H1 (cell line): ENCODE data around the gene YTHDF2. TPM values are rescaled to one million over a fixed set of nuclear protein-coding genes. Genes with fewer than 3 reads are reported as not detected.
A peak's percentile ranks its signal among the peaks of the same experiment; 100 is the strongest.

Experiments used
- CTCF ChIA-PET: fragments of 300-600 bp; sonication (Branson Sonifier 250); formaldehyde crosslinking; loops from one replicate; lab custom pipeline; 2021; ENCODE audit not compliant: partially characterized antibody; lab: Charles Lee
- POLR2A ChIA-PET: fragments of 300-600 bp; sonication (Branson Sonifier 250); formaldehyde crosslinking; loops from one replicate; lab custom pipeline; 2021; ENCODE audit warnings: inconsistent platforms; ENCODE audit not compliant: partially characterized antibody; lab: Charles Lee
- DNase-seq, 2 experiments: peaks; one replicate each; pipeline versions ENCODE4 v3.0.0 to v3.0.0-alpha.2; 2010 to 2022; ENCODE audit warnings: low spot score in 2 of 2, low read depth in 1 of 2, mixed read lengths in 1 of 2
- FAIRE-seq: peaks from 2 replicates; lab custom pipeline; 2011; peaks lifted over from hg19 to GRCh38; lab: Jason Lieb, UNC
- H2AFZ ChIP-seq: 2 replicates; pipeline ENCODE4 v1.8.1; 2012; ENCODE audit warnings: low read length, inconsistent platforms
- H2AK5ac ChIP-seq: 2 replicates; pipeline ENCODE4 v1.6.1; 2013; ENCODE audit warnings: low read depth, low read length
- H2BK120ac ChIP-seq: replicated peaks from 2 replicates; pipeline ENCODE3; 2013; ENCODE audit warnings: low read depth, low read length, inconsistent platforms
- H2BK12ac ChIP-seq: 2 replicates; pipeline ENCODE4 v1.6.1; 2013; ENCODE audit warnings: low read depth, low read length
- H2BK15ac ChIP-seq: 2 replicates; pipeline ENCODE4 v1.6.1; 2013; ENCODE audit warnings: low read length
- H2BK20ac ChIP-seq: 2 replicates; pipeline ENCODE4 v1.6.1; 2013; ENCODE audit warnings: low read length
- H2BK5ac ChIP-seq: 2 replicates; pipeline ENCODE4 v1.6.1; 2013; ENCODE audit warnings: low read depth, low read length
- H3K14ac ChIP-seq: 2 replicates; pipeline ENCODE4 v1.6.1; 2013; ENCODE audit warnings: inconsistent platforms; ENCODE audit not compliant: insufficient read length
- H3K18ac ChIP-seq: 2 replicates; pipeline ENCODE4 v1.6.1; 2013; ENCODE audit warnings: low read length; ENCODE audit errors: extremely low read depth
- H3K23ac ChIP-seq: 2 replicates; pipeline ENCODE4 v1.6.1; 2013; ENCODE audit warnings: inconsistent platforms; ENCODE audit not compliant: insufficient read length
- H3K23me2 ChIP-seq: 2 replicates; pipeline ENCODE4 v1.6.1; 2013; ENCODE audit warnings: low read depth, low read length
- H3K27ac ChIP-seq: 2 replicates; pipeline ENCODE4 v1.6.1; 2011; ENCODE audit warnings: low read depth, low read length, inconsistent platforms
- H3K27me3 ChIP-seq, 4 experiments: replicated peaks in 1 of 4; 1 replicate in 1 of 4; 2 replicates in 3 of 4; pipeline versions ENCODE4 v1.6.1 to v1.8.1; 2011 to 2013; ENCODE audit warnings: low read length in 3 of 4, mild to moderate bottlenecking in 3 of 4, inconsistent platforms in 2 of 4, mixed read lengths in 2 of 4, moderate library complexity in 1 of 4; ENCODE audit not compliant: control insufficient read depth in 3 of 4, insufficient read depth in 3 of 4; ENCODE audit errors: extremely low read depth in 1 of 4
- H3K36me3 ChIP-seq, 4 experiments: 2 replicates each; pipeline versions ENCODE4 v1.6.1 to v1.8.1; 2011 to 2013; ENCODE audit warnings: mild to moderate bottlenecking in 4 of 4, low read length in 3 of 4, moderate library complexity in 2 of 4, control low read depth in 1 of 4, inconsistent platforms in 1 of 4; ENCODE audit not compliant: insufficient read depth in 4 of 4, control insufficient read depth in 2 of 4
- H3K4ac ChIP-seq: replicated peaks from 2 replicates; pipeline ENCODE3; 2013; ENCODE audit warnings: low read length, low read depth, mixed read lengths, inconsistent platforms; ENCODE audit not compliant: insufficient read length
- H3K4me1 ChIP-seq, 4 experiments: replicated peaks in 1 of 4; 1 replicate in 1 of 4; 2 replicates in 3 of 4; pipeline versions ENCODE4 v1.6.1 to v1.8.1; 2011 to 2013; ENCODE audit warnings: low read length in 3 of 4, inconsistent platforms in 2 of 4, mixed read lengths in 1 of 4; ENCODE audit not compliant: insufficient read depth in 4 of 4, control insufficient read depth in 3 of 4
- H3K4me2 ChIP-seq, 2 experiments: 2 replicates each; pipeline versions ENCODE4 v1.6.1 to v1.8.1; 2011 to 2013; ENCODE audit warnings: low read depth in 2 of 2, low read length in 2 of 2, control low read depth in 1 of 2, inconsistent platforms in 1 of 2, mild to moderate bottlenecking in 1 of 2; ENCODE audit not compliant: insufficient read depth in 1 of 2
- H3K4me3 ChIP-seq, 4 experiments: fragments of 200-600, 300-600 bp in 1 of 4; sonication (generic), shearing (Covaris generic), sonication (Bioruptor Twin) in 1 of 4; 2 replicates each; pipeline versions ENCODE4 v1.5.1 to v1.8.1; 2011 to 2016; ENCODE audit warnings: low read length in 4 of 4, low read depth in 3 of 4, control low read depth in 2 of 4, inconsistent platforms in 2 of 4, mild to moderate bottlenecking in 2 of 4, mixed read lengths in 1 of 4, moderate library complexity in 1 of 4; ENCODE audit not compliant: insufficient read depth in 2 of 4; ENCODE audit errors: extremely low read depth in 1 of 4
- H3K56ac ChIP-seq: replicated peaks from 2 replicates; pipeline ENCODE3; 2013; ENCODE audit warnings: low read depth, mild to moderate bottlenecking, mixed read lengths, low read length, inconsistent platforms; ENCODE audit not compliant: insufficient read length
- H3K79me1 ChIP-seq: 2 replicates; pipeline ENCODE4 v1.6.1; 2013; ENCODE audit warnings: low read depth, low read length, control low read depth
- H3K79me2 ChIP-seq, 2 experiments: 2 replicates each; pipeline versions ENCODE4 v1.6.1 to v1.8.1; 2012 to 2013; ENCODE audit warnings: low read length in 2 of 2, mild to moderate bottlenecking in 2 of 2, inconsistent platforms in 1 of 2; ENCODE audit not compliant: insufficient read depth in 2 of 2, control insufficient read depth in 1 of 2
- H3K9ac ChIP-seq, 4 experiments: replicated peaks in 1 of 4; 1 replicate in 1 of 4; 2 replicates in 3 of 4; pipeline versions ENCODE4 v1.6.1 to v1.8.1; 2011 to 2013; ENCODE audit warnings: low read depth in 3 of 4, low read length in 3 of 4, control low read depth in 2 of 4, mild to moderate bottlenecking in 2 of 4, moderate library complexity in 2 of 4, inconsistent platforms in 1 of 4; ENCODE audit errors: extremely low read depth in 1 of 4
- H3K9me3 ChIP-seq, 2 experiments: 2 replicates each; pipeline versions ENCODE4 v1.6.1 to v1.8.1; 2012 to 2013; ENCODE audit warnings: mild to moderate bottlenecking in 2 of 2, moderate library complexity in 2 of 2, control low read depth in 1 of 2, inconsistent platforms in 1 of 2, low read depth in 1 of 2, low read length in 1 of 2, mixed read lengths in 1 of 2; ENCODE audit not compliant: insufficient read depth in 2 of 2
- H4K20me1 ChIP-seq, 2 experiments: replicated peaks in 1 of 2; 2 replicates each; pipeline versions ENCODE3 to v1.8.1; 2011 to 2013; ENCODE audit warnings: inconsistent platforms in 2 of 2, low read length in 2 of 2, mild to moderate bottlenecking in 1 of 2; ENCODE audit not compliant: insufficient read depth in 2 of 2, control insufficient read depth in 1 of 2
- H4K5ac ChIP-seq: 2 replicates; pipeline ENCODE4 v1.6.1; 2013; ENCODE audit warnings: low read length, low read depth, mixed read lengths, inconsistent platforms; ENCODE audit not compliant: insufficient read length
- H4K8ac ChIP-seq: 2 replicates; pipeline ENCODE4 v1.8.0; 2013; ENCODE audit warnings: mild to moderate bottlenecking, moderate library complexity, low read length, inconsistent platforms; ENCODE audit not compliant: insufficient read depth; ENCODE audit errors: extremely low read depth
- H4K91ac ChIP-seq: replicated peaks from 2 replicates; pipeline ENCODE3; 2013; ENCODE audit warnings: low read length, mixed read lengths, inconsistent platforms; ENCODE audit not compliant: insufficient read length
- ASH2L ChIP-seq: fragments of 200-600, 300-600 bp; sonication (generic); IDR thresholded peaks from one replicate; pipeline ENCODE4 v1.7.1; 2017; ENCODE audit warnings: low read length
- CTCF ChIP-seq, 3 experiments: IDR thresholded peaks; 1 replicate in 2 of 3; 2 replicates in 1 of 3; pipeline versions ENCODE4 v1.5.1 to v1.6.1; 2011; ENCODE audit warnings: low read length in 3 of 3, mild to moderate bottlenecking in 3 of 3, inconsistent platforms in 2 of 3, low read depth in 1 of 3, moderate library complexity in 1 of 3; ENCODE audit not compliant: insufficient read depth in 1 of 3; ENCODE audit errors: control extremely low read depth in 1 of 3
- JUN ChIP-seq: IDR thresholded peaks from 2 replicates; pipeline ENCODE4 v1.6.1; 2011; ENCODE audit warnings: low read depth, mild to moderate bottlenecking, improper control_type of control experiment, low read length
- MAFK ChIP-seq: IDR thresholded peaks from 2 replicates; pipeline ENCODE4 v1.6.1; 2012; ENCODE audit warnings: low read depth, mild to moderate bottlenecking, improper control_type of control experiment, low read length
- RAD21 ChIP-seq, 2 experiments: IDR thresholded peaks in 1 of 2; conservative IDR thresholded peaks in 1 of 2; 2 replicates each; pipeline ENCODE4 v1.6.1; 2011; ENCODE audit warnings: low read depth in 2 of 2, low read length in 2 of 2, improper control_type of control experiment in 1 of 2, inconsistent platforms in 1 of 2, mild to moderate bottlenecking in 1 of 2, moderate library complexity in 1 of 2
- WGBS, 2 experiments: shearing (Covaris generic) in 1 of 2; methylation state at CpG; one replicate each; pipeline versions ENCODE4 v1.1.6 to v1.1.7; 2013 to 2015; ENCODE audit warnings: low lambda C conversion rate in 2 of 2, mixed read lengths in 2 of 2, inconsistent platforms in 1 of 2, low coverage in 1 of 2, missing lambda C conversion rate in 1 of 2; ENCODE audit not compliant: insufficient replicate concordance in 2 of 2, insufficient coverage in 1 of 2, insufficient read length in 1 of 2; ENCODE audit errors: extremely low coverage in 1 of 2, missing lambda C conversion rate in 1 of 2; 5-methylcytosine and 5-hydroxymethylcytosine counted together
- polyA plus RNA-seq, 7 experiments: library from polyadenylated mRNA; depleted of rRNA in 3 of 7; stranded (reverse) in 5 of 7; unstranded in 2 of 7; fragments of >200 nt in 5 of 7; fragments of 200-250 nt in 2 of 7; gene quantifications; 1 replicate in 5 of 7; 2 replicates in 1 of 7; 4 replicates in 1 of 7; pipeline versions ENCODE4 v1.2.1 to v1.2.3, GENCODE V29; 2011 to 2013; ENCODE audit warnings: missing spikeins in 2 of 7, mixed read lengths in 2 of 7
- total RNA-seq: library from RNA; stranded (reverse); fragmentation: NEBNext Ultra II Directional; extraction: Animal tissue kit (Norgen Biotek cat#: 25700); gene quantifications from 2 replicates; pipeline ENCODE4 v1.2.1, GENCODE V29; 2021

Gene YTHDF2
- total and polyA plus RNA-seq, 2 of the 8 experiments (the other 6 are each of a cell fraction or from before 2014, with no cell fraction given): 128 to 164 TPM

DNA sequence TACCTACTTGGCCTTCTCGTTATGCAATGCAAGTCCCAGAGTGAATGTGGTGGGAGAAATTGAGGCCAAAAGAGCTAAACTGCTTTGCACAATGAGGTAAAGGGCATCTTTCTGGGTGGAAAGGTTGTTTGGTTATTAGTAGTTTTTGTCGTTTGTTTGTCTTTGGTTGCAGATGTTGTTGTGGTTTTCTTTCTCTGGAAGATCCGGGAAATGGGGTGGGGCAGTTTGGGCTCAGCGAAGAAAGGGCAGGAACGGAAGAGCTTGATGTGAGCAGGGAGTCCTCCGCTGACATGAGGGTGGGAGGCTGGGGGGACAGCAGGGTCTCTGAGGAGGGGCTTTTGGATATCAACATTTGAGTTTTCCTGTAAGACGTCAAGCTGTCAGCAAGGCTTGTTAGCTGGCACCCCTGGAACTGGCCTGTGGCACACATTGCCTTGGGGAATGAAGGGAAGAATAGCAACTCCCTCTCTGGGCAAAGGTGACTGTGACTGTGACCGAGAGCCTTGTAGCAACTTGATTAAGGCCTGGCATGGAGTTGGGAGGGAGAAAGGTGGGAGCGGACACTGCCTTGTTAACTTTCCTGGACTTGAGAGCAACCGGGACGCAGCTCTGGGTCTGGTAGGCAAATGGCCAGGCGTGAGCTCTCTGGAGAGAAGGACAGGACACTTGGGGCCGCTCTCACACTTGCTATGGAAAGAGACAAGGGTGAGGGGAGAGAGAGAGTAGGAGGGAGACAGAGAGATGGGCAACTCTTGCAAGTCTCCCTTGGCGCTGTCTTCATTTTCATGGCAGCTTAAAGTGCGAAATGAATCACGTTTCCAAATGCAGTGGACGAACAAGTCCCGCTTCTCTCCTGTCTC lies 59.8 kb downstream of the YTHDF2 start:
- Histone ChIP-seq H3K4ac (no peak overlapping the region), H2BK20ac (no peak overlapping the region), H4K8ac (no peak overlapping the region), H3K18ac (no peak overlapping the region), H3K9ac (no peak overlapping the region), H4K5ac (no peak overlapping the region), H2AFZ (peak overlapping the region; percentile 76), H3K9me3 (no peaks in the 10 kb centered on the region), H2BK12ac (no peak overlapping the region), H3K79me1 (no peaks in the 10 kb centered on the region), H2AK5ac (no peak overlapping the region), H3K79me2 (no peaks in the 10 kb centered on the region), H3K56ac (no peak overlapping the region), H3K4me2 (no peak overlapping the region), H2BK15ac (no peak overlapping the region; the same call in 1 of the 2 replicates), H3K27ac (no peak overlapping the region), H3K4me3 (no peak overlapping the region), H3K4me1 (peaks cover 0 to 8% (median 3%) of the 10 kb centered on the region in 4 experiments; a peak in 4 of 7 replicates), H3K23me2 (no peaks in the 10 kb centered on the region), H3K27me3 (no peaks in the 10 kb centered on the region), H4K91ac (no peak overlapping the region), H3K23ac (no peak overlapping the region), H3K36me3 (no peaks in the 10 kb centered on the region), H3K14ac (no peak overlapping the region), H2BK5ac (no peak overlapping the region), H2BK120ac (no peak overlapping the region), H4K20me1 (no peaks in the 10 kb centered on the region)
- FAIRE-seq (no peak), DNase-seq (no peak)
- ChIA-PET CTCF (interaction anchor here (0.5 to 8.7 kb wide), 19 partner anchors 9 to 408 kb away, joined by 3 to 106 read pairs (median 4); no protein-coding TSS in a partner anchor), POLR2A (interaction anchor here (0.8 to 1.6 kb wide), 7 partner anchors 9 to 74 kb away, joined by 3 to 6 read pairs (median 3); no protein-coding TSS in a partner anchor)
- WGBS, 2 experiments: 77% methylated on average over 18 of the region's 18 CpGs; no CpG with 5 or more reads in 1 of the 2 experiments
- no peak for TF ChIP-seq ASH2L
- peak; percentile 80 to 84 for TF ChIP-seq RAD21 (IDR thresholded peaks at IDR 0.05 in 1 of 2, conservative IDR thresholded peaks at IDR 0.05 in 1 of 2; ENCODE audit: low read depth in 2 of 2, low read length in 2 of 2)
- TF ChIP-seq MAFK: no peak
- TF ChIP-seq JUN: no peak
- peak; percentile 45 to 61 (median 58) for TF ChIP-seq CTCF (IDR thresholded peaks at IDR 0.05; ENCODE audit: control extremely low read depth in 1 of 3, insufficient read depth in 1 of 3, low read depth in 1 of 3, low read length in 3 of 3)
